ENCODE data around the gene DMD.

DMD gene

GRCh38 chrX:31555506-31555905, 1655.8 kb downstream of the DMD start:
- DNase-seq, result no peak

- DNase-seq, result no peak
Observed at GRCh38 chrX:31551913-31552312, 1659.4 kb downstream of the DMD start.

DNA sequence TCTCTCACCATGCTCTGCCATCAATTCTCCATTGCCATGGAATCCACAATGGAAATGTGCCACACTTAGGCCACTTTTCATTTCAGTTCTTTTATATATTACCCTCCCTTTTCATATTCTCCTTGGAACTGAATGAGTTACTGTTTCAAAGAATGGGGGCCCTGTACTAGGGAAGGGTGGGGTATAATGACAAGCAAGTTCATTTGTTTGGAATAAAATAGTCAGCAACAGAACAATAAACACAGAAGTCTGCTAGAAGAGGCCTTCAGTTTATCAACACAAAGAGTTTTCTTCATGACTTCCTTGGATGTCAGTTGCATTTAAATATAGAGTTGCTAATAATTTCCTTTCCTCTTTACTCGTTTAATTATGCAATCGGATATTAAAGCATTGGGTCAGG, 1661.2 kb downstream of the DMD start:
- no peak for DNase-seq

DNA sequence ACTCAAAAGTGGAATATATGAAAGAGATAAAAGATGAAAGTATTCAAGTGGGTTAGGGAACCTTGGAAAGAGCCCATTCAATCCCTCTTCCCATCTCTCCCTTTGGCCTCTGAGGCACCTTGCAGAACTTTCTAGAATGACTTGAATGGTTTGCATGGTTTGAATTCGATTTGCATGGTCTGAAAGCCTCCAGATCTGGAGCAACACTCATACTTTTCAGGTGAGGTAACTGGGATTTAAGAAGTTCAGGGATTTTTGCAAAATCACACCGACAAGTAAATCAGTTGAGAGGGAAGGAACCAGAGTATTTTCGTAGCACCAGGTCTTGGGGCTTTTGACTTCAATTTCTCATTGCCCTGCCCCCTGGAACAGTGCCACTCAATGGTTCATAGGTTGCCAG, 1663.5 kb downstream of the DMD start:
- no peak for DNase-seq

GRCh38 chrX:31547416-31547815, 1663.9 kb downstream of the DMD start:
- DNase-seq, result no peak

GRCh38 chrX:31546126-31546525, 1665.2 kb downstream of the DMD start:
- no peak for DNase-seq

GRCh38 chrX:31545726-31546125, 1665.6 kb downstream of the DMD start:
- DNase-seq, result no peak

GRCh38 chrX:31545191-31545590, 1666.2 kb downstream of the DMD start:
- no peak for DNase-seq

- no peak for DNase-seq
Observed at GRCh38 chrX:31543634-31544033, 1667.7 kb downstream of the DMD start.

DNA sequence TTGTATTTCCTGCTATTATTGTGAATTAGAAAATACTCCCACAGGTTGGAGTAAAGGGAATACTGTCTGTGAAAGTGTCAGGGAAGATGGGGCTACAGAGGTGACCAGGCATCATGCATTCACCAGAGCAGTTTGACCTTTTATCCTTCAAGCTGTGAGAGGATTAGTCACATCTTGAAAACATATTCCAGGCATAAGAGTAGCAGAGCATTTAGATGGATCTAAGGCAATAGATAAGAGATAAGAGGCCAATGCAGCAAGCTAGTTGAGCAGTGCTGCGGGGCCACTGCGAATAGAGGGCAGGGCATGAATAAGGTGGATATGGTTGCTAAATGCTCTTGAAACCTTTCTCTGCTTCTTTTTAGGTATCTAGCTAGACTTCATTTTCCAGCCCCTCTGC, 1668.8 kb downstream of the DMD start:
- DNase-seq, result no peak

DNA sequence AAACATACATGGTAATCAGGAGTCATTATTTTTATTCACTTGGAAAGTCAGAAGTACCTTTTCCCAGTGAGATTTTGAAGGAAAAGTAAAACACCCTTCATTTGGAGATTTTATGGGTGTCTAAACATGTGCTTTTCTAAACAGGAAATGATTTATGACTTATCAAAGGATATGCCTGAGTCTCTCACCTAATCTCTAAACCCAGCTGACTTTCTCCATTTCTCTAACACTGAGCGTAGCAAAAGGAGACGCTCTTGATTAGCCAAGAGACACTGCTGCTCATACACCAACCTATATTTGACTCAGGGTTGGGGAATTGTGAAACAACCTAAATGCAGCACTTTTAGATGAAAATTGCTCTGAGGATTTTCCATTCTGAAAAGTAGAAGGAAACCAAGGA, 1671.0 kb downstream of the DMD start:
- no peak for DNase-seq

DNA sequence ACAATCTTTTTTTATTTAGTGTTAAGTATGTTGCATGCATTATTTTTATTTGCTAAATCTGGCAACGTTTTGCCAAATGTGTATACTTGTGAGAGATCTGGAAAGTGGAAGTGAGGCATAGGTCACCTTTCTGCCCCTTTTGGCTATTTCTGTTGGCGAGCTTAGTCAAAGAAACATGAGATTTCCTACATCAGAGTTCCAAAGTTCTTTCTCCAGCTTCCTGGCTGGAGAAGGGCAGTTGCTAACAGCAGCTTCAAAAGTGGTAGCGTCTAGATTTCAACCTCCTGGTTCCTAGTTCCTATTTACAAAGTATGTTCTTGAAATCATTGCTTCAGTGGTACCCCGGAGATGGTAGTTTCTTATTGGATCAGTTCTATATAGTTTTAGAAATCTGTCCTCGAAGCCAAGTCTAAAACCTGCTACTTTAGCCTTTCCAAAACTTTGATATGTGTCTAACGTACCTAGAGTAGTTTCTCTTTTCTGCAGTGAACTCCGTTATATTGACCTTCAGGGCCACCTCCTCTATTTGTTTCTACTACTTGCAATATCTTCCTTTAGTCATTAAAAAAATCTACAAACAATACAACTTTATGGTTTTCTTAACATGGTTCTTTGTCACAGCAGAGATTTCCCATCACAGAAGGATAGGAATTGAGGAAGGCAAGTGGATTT, 1683.8 kb downstream of the DMD start:
- DNase-seq, result no peak

- DNase-seq, result no peak
Observed at GRCh38 chrX:31523884-31524536, 1687.3 kb downstream of the DMD start.

DNA sequence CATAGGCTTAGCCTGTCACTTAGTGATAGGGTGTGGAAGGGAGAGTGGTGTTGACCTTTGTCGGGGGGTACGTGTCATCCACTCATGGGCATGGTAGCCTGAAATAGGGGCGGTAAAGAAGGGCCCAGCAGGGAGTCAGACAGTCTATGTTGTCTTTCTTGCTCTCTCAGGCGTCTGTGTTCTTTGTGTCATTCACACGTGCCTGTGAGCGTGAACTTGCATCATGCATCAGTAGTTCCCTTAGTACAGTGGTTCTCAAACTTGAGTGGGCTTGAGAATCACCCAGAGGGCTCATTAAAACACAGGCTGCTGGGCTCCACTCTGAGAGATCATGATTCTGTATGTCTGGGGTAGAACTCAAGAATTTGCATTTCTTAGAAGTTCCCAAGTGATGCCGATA, 1688.6 kb downstream of the DMD start:
- no peak for DNase-seq

DNA sequence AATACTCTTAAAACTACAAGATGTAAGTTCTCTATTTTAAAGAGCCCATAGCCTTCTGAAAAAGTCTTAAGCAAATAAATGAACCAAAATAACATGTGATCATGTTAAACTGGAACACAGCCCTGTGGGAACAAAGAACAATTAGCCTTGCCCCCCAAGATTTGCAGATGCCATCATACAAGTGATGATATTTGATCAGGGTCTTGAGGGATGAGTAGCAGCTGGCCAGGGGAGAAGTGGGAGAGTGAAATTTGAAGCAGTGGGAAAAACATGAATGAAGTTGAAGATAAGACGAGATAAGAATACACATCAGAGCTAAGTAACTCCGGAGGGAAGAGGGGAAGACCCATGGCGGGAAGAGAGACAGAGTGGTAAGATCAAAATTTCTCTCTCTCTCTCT, 1689.4 kb downstream of the DMD start:
- DNase-seq, result no peak

DNA sequence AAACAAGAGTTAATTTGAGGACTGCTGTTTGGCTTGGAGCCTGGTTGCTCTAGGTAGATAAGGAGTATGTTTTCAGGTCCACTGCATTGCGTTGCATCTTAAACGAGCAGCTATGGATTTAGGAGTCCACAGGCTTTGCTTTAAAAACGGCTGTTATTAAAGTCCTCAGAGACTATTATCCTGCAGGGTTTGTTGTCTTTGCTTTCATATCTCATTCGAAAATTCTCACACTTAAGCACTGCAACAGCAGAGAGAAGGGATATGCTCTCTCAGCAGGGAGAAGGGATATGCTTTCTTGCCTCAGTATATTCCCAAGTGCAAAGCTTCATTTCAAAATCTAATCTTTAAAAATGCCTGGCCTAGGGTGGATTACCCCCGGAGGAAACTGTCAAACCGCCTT, 1694.8 kb downstream of the DMD start:
- no peak for DNase-seq

DNA sequence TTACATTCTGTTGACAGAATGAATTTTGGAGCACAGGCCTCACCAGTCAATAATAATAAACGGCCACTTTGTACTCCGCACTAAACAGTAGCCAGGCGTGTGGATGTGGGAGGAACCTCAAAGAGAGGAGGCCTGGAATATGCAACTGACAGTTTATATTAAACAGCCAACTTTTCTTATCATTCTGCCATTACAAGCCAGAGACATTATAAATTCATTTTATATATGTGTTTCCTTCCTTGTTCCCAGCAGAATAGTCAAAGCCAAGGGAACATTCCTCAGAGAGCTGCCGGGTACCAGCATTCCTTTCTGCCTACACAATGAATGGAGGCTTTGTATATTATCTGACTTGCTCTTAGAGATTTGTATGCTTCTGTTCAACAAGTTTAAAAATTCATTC, 1703.0 kb downstream of the DMD start:
- no peak for DNase-seq

GRCh38 chrX:31506928-31507327, 1704.4 kb downstream of the DMD start:
- DNase-seq, result no peak

- DNase-seq, result no peak
Observed at GRCh38 chrX:31506360-31506759, 1705.0 kb downstream of the DMD start.

GRCh38 chrX:31500921-31501320, 1710.4 kb downstream of the DMD start:
- no peak for DNase-seq

DNA sequence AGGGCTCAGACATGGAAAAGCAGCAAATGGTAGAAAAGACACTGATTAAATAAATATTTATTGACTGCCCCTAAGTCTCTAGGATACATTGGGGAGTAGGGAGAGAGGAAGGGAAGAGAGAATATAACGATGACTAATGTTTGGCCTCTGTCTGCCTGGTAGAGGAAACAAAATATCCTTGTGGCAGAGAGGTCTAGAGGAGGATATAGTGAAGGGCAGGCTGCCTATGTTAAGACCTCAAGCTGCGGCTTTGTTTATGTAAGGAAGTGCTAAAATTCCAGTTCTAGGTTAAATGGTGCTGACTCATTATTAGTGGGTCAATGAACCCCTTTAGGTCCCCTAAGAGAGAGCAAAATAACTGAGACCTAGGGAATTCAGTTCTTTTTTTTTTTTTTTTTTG, 1712.2 kb downstream of the DMD start:
- DNase-seq, result no peak

GRCh38 chrX:31497086-31497485, 1714.3 kb downstream of the DMD start:
- DNase-seq, result no peak

GRCh38 chrX:31487951-31488350, 1723.4 kb downstream of the DMD start:
- DNase-seq, result no peak

- no peak for DNase-seq
Observed at GRCh38 chrX:31483336-31483735, 1728.0 kb downstream of the DMD start.

- no peak for DNase-seq
Observed at GRCh38 chrX:31480696-31481095, 1730.7 kb downstream of the DMD start.

Data from CD4-positive, alpha-beta T cell treated with Interferon gamma for 1 hour (primary cell).